Esophagus squamous epithelium (tissue), 4 donors: ENCODE measurements around the gene CCR5.

Source experiments
- CTCF ChIP-seq, 6 experiments: fragments of 450-650 bp in 4 of 6; fragments of 200-600 bp in 2 of 6; sonication (generic) in 2 of 6; IDR thresholded peaks; one replicate each; pipeline ENCODE4 v1.5.1; 2016 to 2019; ENCODE audit warnings: antibody characterized with exemption in 6 of 6, mild to moderate bottlenecking in 4 of 6, moderate library complexity in 4 of 6
- POLR2A ChIP-seq, 4 donors: fragments of 450-650 bp; IDR thresholded peaks; one replicate each; pipeline ENCODE4 v1.6.1; 2017; ENCODE audit warnings: antibody characterized with exemption in 4 of 4, mild to moderate bottlenecking in 4 of 4, moderate library complexity in 3 of 4

GRCh38 chr3:46410669-46411068 lies 39.9 kb downstream of the CCR5 start:
- TF ChIP-seq POLR2A (IDR thresholded peaks at IDR 0.05) (no peak), CTCF (IDR thresholded peaks at IDR 0.05) (no peak)
